HFFc6 (cell line): Measurements from ENCODE around the gene WNT9A. TPM values are rescaled to one million over a fixed set of nuclear protein-coding genes. Genes with fewer than 3 reads are reported as not detected.

ENCODE experiments used
- DNase-seq: peaks from one replicate; pipeline ENCODE4 v3.0.0-alpha.2; 2018
- H3K27ac Mint-ChIP-seq: 2 replicates; pipeline ENCODE4 v1.8.0; 2020; ENCODE audit warnings: mild to moderate bottlenecking, mixed read lengths
- H3K27me3 Mint-ChIP-seq: 2 replicates; pipeline ENCODE4 v1.8.0; 2021; ENCODE audit warnings: mild to moderate bottlenecking, moderate library complexity, mixed read lengths; ENCODE audit not compliant: insufficient read depth
- H3K36me3 Mint-ChIP-seq: 2 replicates; pipeline ENCODE4 v1.8.0; 2021; ENCODE audit warnings: low read depth, mixed read lengths
- H3K4me1 Mint-ChIP-seq: 2 replicates; pipeline ENCODE4 v1.8.0; 2020; ENCODE audit warnings: low read depth, mixed read lengths
- H3K4me3 Mint-ChIP-seq: 2 replicates; pipeline ENCODE4 v1.8.0; 2020; ENCODE audit warnings: mild to moderate bottlenecking, moderate library complexity, mixed read lengths
- H3K9me3 Mint-ChIP-seq: 2 replicates; pipeline ENCODE4 v1.8.0; 2020; ENCODE audit warnings: mild to moderate bottlenecking, mixed read lengths
- total RNA-seq, 6 experiments: library from RNA; stranded (reverse); fragmentation: NEBNext Ultra II Directional; extraction: Animal tissue kit (Norgen Biotek cat#: 25700); gene quantifications; 2 replicates in 1 of 6; 3 replicates in 5 of 6; pipeline ENCODE4 v1.2.3, GENCODE V29; 2021
- TF ChIP-seq, protein P1 (sequence below): fragments of 200-600 bp; sonication (generic); IDR thresholded peaks from 2 replicates; pipeline ENCODE4 v1.5.0; 2021; ENCODE audit warnings: antibody characterized with exemption, mild to moderate bottlenecking

Gene WNT9A
- total RNA-seq, 6 experiments from 2014 or later: 0.17 to 0.67 (median 0.57) TPM

DNA sequence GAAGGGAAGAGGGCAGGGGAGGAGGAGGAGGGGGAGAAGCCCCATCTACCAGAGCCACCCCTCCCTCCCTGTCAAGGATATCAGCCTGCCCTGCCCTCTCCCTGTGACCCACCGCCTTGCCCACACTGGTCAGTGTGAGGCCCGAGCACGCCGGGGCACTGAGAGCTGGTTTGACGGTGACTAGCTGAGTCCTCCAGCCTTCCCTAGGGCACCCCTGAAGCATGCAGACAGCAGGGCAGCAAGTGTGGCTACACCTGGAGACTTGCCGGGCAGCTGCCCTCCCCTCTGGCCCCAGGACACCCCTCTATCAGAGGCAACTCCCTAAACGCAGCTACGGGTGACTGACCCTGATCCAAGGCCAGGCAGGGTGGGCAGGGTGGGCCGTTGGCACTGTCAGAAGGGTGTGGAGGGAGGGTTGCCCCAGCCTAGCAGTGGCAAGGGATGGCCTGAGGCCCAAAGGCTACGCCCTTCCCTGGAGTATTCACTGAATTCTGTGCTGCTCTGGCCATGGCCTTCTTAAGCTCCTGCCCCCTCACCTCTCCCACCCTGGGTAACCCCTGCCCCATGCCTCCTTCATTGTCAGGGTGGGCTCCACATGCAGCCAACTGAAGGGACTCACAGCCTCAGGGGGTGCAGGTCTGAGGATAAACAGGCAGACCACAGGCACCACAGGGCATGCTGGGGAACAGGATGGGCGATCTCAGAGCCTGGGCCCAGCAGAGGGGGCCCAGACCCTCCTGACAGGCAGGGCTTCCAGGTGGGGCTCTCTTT is 19.6 kb downstream of the WNT9A start:
- Mint-ChIP-seq H3K27ac (no peak overlapping the region), H3K4me1 (no peaks in the 10 kb centered on the region), H3K36me3 (no peaks in the 10 kb centered on the region), H3K9me3 (peaks cover 10% of the 10 kb centered on the region; the same call in 1 of the 2 replicates), H3K27me3 (peaks cover 2% of the 10 kb centered on the region), H3K4me3 (no peak overlapping the region)
- TF ChIP-seq, protein P1, sequence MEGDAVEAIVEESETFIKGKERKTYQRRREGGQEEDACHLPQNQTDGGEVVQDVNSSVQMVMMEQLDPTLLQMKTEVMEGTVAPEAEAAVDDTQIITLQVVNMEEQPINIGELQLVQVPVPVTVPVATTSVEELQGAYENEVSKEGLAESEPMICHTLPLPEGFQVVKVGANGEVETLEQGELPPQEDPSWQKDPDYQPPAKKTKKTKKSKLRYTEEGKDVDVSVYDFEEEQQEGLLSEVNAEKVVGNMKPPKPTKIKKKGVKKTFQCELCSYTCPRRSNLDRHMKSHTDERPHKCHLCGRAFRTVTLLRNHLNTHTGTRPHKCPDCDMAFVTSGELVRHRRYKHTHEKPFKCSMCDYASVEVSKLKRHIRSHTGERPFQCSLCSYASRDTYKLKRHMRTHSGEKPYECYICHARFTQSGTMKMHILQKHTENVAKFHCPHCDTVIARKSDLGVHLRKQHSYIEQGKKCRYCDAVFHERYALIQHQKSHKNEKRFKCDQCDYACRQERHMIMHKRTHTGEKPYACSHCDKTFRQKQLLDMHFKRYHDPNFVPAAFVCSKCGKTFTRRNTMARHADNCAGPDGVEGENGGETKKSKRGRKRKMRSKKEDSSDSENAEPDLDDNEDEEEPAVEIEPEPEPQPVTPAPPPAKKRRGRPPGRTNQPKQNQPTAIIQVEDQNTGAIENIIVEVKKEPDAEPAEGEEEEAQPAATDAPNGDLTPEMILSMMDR: no peak
- DNase-seq: no peak

GRCh38 chr1:227926896-227927885 is 20.5 kb downstream of the WNT9A start:
- Mint-ChIP-seq H3K4me3 (no peak overlapping the region), H3K27me3 (peaks cover 2% of the 10 kb centered on the region), H3K4me1 (no peaks in the 10 kb centered on the region), H3K27ac (no peak overlapping the region), H3K9me3 (peaks cover 6% of the 10 kb centered on the region; the same call in 1 of the 2 replicates), H3K36me3 (no peaks in the 10 kb centered on the region)
- DNase-seq: no peak
- TF ChIP-seq, protein P1: no peak

DNA sequence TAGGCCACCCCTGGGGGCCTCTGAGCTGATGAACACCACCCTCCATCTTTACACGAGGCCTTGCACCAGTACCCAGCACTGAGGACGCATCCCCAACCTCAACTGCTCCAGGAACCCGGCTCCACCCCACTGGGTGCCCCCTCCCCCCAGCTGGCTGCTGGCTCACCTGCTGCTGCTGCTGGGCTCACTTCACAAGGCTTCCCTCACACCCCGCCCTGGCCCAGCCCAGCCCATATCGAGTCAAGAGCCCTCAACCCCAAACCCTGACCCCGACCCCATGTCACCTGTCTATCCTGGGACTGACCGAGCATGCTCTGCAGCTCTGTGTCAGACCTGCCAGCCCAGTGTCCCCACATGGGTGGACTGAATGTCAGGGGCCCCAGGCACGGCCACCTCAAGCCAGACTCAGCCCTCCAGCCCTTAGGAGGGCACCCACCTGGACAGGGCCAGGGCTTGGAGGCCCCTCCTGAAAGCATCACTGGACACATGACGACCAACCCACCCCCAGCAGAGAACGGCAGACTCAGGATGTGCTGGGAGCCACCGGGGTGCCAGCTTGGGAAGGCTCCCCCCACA is 21.4 kb downstream of the WNT9A start:
- Mint-ChIP-seq H3K4me1 (no peaks in the 10 kb centered on the region), H3K9me3 (peaks cover 5% of the 10 kb centered on the region; the same call in 1 of the 2 replicates), H3K4me3 (no peak overlapping the region), H3K36me3 (no peaks in the 10 kb centered on the region), H3K27me3 (peaks cover 2% of the 10 kb centered on the region), H3K27ac (no peak overlapping the region)
- TF ChIP-seq, protein P1: no peak
- no peak for DNase-seq

DNA sequence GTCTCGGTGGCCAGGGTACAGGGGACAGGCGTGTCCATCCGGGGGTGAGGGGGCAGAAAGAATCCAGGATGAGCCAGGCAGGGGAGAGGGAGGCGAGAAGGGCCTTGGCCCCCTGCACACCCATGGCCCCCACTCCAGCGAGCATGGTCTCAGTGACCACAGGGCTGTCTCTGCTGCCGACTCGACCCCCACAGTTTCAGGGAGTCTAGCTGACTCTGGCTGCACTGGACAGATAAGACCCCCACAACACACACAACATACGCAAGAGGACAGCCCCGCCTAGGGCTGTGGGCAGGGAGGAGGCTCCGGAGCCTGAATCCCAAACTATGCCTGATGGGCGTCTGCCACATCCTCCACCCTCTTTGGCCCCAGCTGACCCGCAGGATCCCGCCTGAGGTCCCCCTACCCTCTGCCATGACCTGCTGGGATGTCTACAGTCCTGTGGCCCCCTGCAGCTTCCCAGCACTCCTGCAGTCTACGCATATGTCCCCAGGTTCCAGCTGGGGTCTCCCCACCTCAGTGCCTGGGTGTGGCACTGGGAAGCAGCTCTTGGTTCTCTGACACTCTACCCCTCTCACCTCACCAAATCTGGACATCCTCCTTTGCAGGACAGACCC is 22.0 kb downstream of the WNT9A start:
- TF ChIP-seq, protein P1: no peak
- H3K36me3 Mint-ChIP-seq: no peaks in the 10 kb centered on the region
- no peak overlapping the region for H3K27ac Mint-ChIP-seq
- H3K9me3 Mint-ChIP-seq: peaks cover 5% of the 10 kb centered on the region; the same call in 1 of the 2 replicates
- no peaks in the 10 kb centered on the region; the same call in 1 of the 2 replicates for H3K27me3 Mint-ChIP-seq
- H3K4me1 Mint-ChIP-seq: no peaks in the 10 kb centered on the region
- no peak overlapping the region for H3K4me3 Mint-ChIP-seq
- DNase-seq: no peak
